H1 (cell line): Measurements from ENCODE around the gene DPEP3. TPM values are rescaled to one million over a fixed set of nuclear protein-coding genes. Genes with fewer than 3 reads are reported as not detected.
A peak's percentile ranks its signal among the peaks of the same experiment; 100 is the strongest.

Source experiments
- CTCF ChIA-PET: fragments of 300-600 bp; sonication (Branson Sonifier 250); formaldehyde crosslinking; loops from one replicate; lab custom pipeline; 2021; ENCODE audit not compliant: partially characterized antibody; lab: Charles Lee
- POLR2A ChIA-PET: fragments of 300-600 bp; sonication (Branson Sonifier 250); formaldehyde crosslinking; loops from one replicate; lab custom pipeline; 2021; ENCODE audit warnings: inconsistent platforms; ENCODE audit not compliant: partially characterized antibody; lab: Charles Lee
- DNase-seq, 2 experiments: peaks; one replicate each; pipeline versions ENCODE4 v3.0.0 to v3.0.0-alpha.2; 2010 to 2022; ENCODE audit warnings: low spot score in 2 of 2, low read depth in 1 of 2, mixed read lengths in 1 of 2
- FAIRE-seq: peaks from 2 replicates; lab custom pipeline; 2011; peaks lifted over from hg19 to GRCh38; lab: Jason Lieb, UNC
- H2AFZ ChIP-seq: 2 replicates; pipeline ENCODE4 v1.8.1; 2012; ENCODE audit warnings: low read length, inconsistent platforms
- H2AK5ac ChIP-seq: 2 replicates; pipeline ENCODE4 v1.6.1; 2013; ENCODE audit warnings: low read depth, low read length
- H2BK120ac ChIP-seq: replicated peaks from 2 replicates; pipeline ENCODE3; 2013; ENCODE audit warnings: low read depth, low read length, inconsistent platforms
- H2BK12ac ChIP-seq: 2 replicates; pipeline ENCODE4 v1.6.1; 2013; ENCODE audit warnings: low read depth, low read length
- H2BK15ac ChIP-seq: 2 replicates; pipeline ENCODE4 v1.6.1; 2013; ENCODE audit warnings: low read length
- H2BK20ac ChIP-seq: 2 replicates; pipeline ENCODE4 v1.6.1; 2013; ENCODE audit warnings: low read length
- H2BK5ac ChIP-seq: 2 replicates; pipeline ENCODE4 v1.6.1; 2013; ENCODE audit warnings: low read depth, low read length
- H3K14ac ChIP-seq: 2 replicates; pipeline ENCODE4 v1.6.1; 2013; ENCODE audit warnings: inconsistent platforms; ENCODE audit not compliant: insufficient read length
- H3K18ac ChIP-seq: 2 replicates; pipeline ENCODE4 v1.6.1; 2013; ENCODE audit warnings: low read length; ENCODE audit errors: extremely low read depth
- H3K23ac ChIP-seq: 2 replicates; pipeline ENCODE4 v1.6.1; 2013; ENCODE audit warnings: inconsistent platforms; ENCODE audit not compliant: insufficient read length
- H3K23me2 ChIP-seq: 2 replicates; pipeline ENCODE4 v1.6.1; 2013; ENCODE audit warnings: low read depth, low read length
- H3K27ac ChIP-seq: 2 replicates; pipeline ENCODE4 v1.6.1; 2011; ENCODE audit warnings: low read depth, low read length, inconsistent platforms
- H3K27me3 ChIP-seq, 4 experiments: replicated peaks in 1 of 4; 1 replicate in 1 of 4; 2 replicates in 3 of 4; pipeline versions ENCODE4 v1.6.1 to v1.8.1; 2011 to 2013; ENCODE audit warnings: low read length in 3 of 4, mild to moderate bottlenecking in 3 of 4, inconsistent platforms in 2 of 4, mixed read lengths in 2 of 4, moderate library complexity in 1 of 4; ENCODE audit not compliant: control insufficient read depth in 3 of 4, insufficient read depth in 3 of 4; ENCODE audit errors: extremely low read depth in 1 of 4
- H3K36me3 ChIP-seq, 4 experiments: 2 replicates each; pipeline versions ENCODE4 v1.6.1 to v1.8.1; 2011 to 2013; ENCODE audit warnings: mild to moderate bottlenecking in 4 of 4, low read length in 3 of 4, moderate library complexity in 2 of 4, control low read depth in 1 of 4, inconsistent platforms in 1 of 4; ENCODE audit not compliant: insufficient read depth in 4 of 4, control insufficient read depth in 2 of 4
- H3K4ac ChIP-seq: replicated peaks from 2 replicates; pipeline ENCODE3; 2013; ENCODE audit warnings: low read length, low read depth, mixed read lengths, inconsistent platforms; ENCODE audit not compliant: insufficient read length
- H3K4me1 ChIP-seq, 4 experiments: replicated peaks in 1 of 4; 1 replicate in 1 of 4; 2 replicates in 3 of 4; pipeline versions ENCODE4 v1.6.1 to v1.8.1; 2011 to 2013; ENCODE audit warnings: low read length in 3 of 4, inconsistent platforms in 2 of 4, mixed read lengths in 1 of 4; ENCODE audit not compliant: insufficient read depth in 4 of 4, control insufficient read depth in 3 of 4
- H3K4me2 ChIP-seq, 2 experiments: 2 replicates each; pipeline versions ENCODE4 v1.6.1 to v1.8.1; 2011 to 2013; ENCODE audit warnings: low read depth in 2 of 2, low read length in 2 of 2, control low read depth in 1 of 2, inconsistent platforms in 1 of 2, mild to moderate bottlenecking in 1 of 2; ENCODE audit not compliant: insufficient read depth in 1 of 2
- H3K4me3 ChIP-seq, 4 experiments: fragments of 200-600, 300-600 bp in 1 of 4; sonication (generic), shearing (Covaris generic), sonication (Bioruptor Twin) in 1 of 4; 2 replicates each; pipeline versions ENCODE4 v1.5.1 to v1.8.1; 2011 to 2016; ENCODE audit warnings: low read length in 4 of 4, low read depth in 3 of 4, control low read depth in 2 of 4, inconsistent platforms in 2 of 4, mild to moderate bottlenecking in 2 of 4, mixed read lengths in 1 of 4, moderate library complexity in 1 of 4; ENCODE audit not compliant: insufficient read depth in 2 of 4; ENCODE audit errors: extremely low read depth in 1 of 4
- H3K56ac ChIP-seq: replicated peaks from 2 replicates; pipeline ENCODE3; 2013; ENCODE audit warnings: low read depth, mild to moderate bottlenecking, mixed read lengths, low read length, inconsistent platforms; ENCODE audit not compliant: insufficient read length
- H3K79me1 ChIP-seq: 2 replicates; pipeline ENCODE4 v1.6.1; 2013; ENCODE audit warnings: low read depth, low read length, control low read depth
- H3K79me2 ChIP-seq, 2 experiments: 2 replicates each; pipeline versions ENCODE4 v1.6.1 to v1.8.1; 2012 to 2013; ENCODE audit warnings: low read length in 2 of 2, mild to moderate bottlenecking in 2 of 2, inconsistent platforms in 1 of 2; ENCODE audit not compliant: insufficient read depth in 2 of 2, control insufficient read depth in 1 of 2
- H3K9ac ChIP-seq, 4 experiments: replicated peaks in 1 of 4; 1 replicate in 1 of 4; 2 replicates in 3 of 4; pipeline versions ENCODE4 v1.6.1 to v1.8.1; 2011 to 2013; ENCODE audit warnings: low read depth in 3 of 4, low read length in 3 of 4, control low read depth in 2 of 4, mild to moderate bottlenecking in 2 of 4, moderate library complexity in 2 of 4, inconsistent platforms in 1 of 4; ENCODE audit errors: extremely low read depth in 1 of 4
- H3K9me3 ChIP-seq, 2 experiments: 2 replicates each; pipeline versions ENCODE4 v1.6.1 to v1.8.1; 2012 to 2013; ENCODE audit warnings: mild to moderate bottlenecking in 2 of 2, moderate library complexity in 2 of 2, control low read depth in 1 of 2, inconsistent platforms in 1 of 2, low read depth in 1 of 2, low read length in 1 of 2, mixed read lengths in 1 of 2; ENCODE audit not compliant: insufficient read depth in 2 of 2
- H4K20me1 ChIP-seq, 2 experiments: replicated peaks in 1 of 2; 2 replicates each; pipeline versions ENCODE3 to v1.8.1; 2011 to 2013; ENCODE audit warnings: inconsistent platforms in 2 of 2, low read length in 2 of 2, mild to moderate bottlenecking in 1 of 2; ENCODE audit not compliant: insufficient read depth in 2 of 2, control insufficient read depth in 1 of 2
- H4K5ac ChIP-seq: 2 replicates; pipeline ENCODE4 v1.6.1; 2013; ENCODE audit warnings: low read length, low read depth, mixed read lengths, inconsistent platforms; ENCODE audit not compliant: insufficient read length
- H4K8ac ChIP-seq: 2 replicates; pipeline ENCODE4 v1.8.0; 2013; ENCODE audit warnings: mild to moderate bottlenecking, moderate library complexity, low read length, inconsistent platforms; ENCODE audit not compliant: insufficient read depth; ENCODE audit errors: extremely low read depth
- H4K91ac ChIP-seq: replicated peaks from 2 replicates; pipeline ENCODE3; 2013; ENCODE audit warnings: low read length, mixed read lengths, inconsistent platforms; ENCODE audit not compliant: insufficient read length
- POU5F1 ChIP-seq: IDR thresholded peaks from 2 replicates; pipeline ENCODE4 v1.6.1; 2011; ENCODE audit warnings: low read depth, mild to moderate bottlenecking, low read length, moderate library complexity
- SP4 ChIP-seq: IDR thresholded peaks from 2 replicates; pipeline ENCODE4 v1.6.1; 2012; ENCODE audit warnings: low read length, inconsistent platforms
- YY1 ChIP-seq: IDR thresholded peaks from 2 replicates; pipeline ENCODE4 v1.6.1; 2011; ENCODE audit warnings: low read depth, mild to moderate bottlenecking, low read length
- WGBS, 2 experiments: shearing (Covaris generic) in 1 of 2; methylation state at CpG; one replicate each; pipeline versions ENCODE4 v1.1.6 to v1.1.7; 2013 to 2015; ENCODE audit warnings: low lambda C conversion rate in 2 of 2, mixed read lengths in 2 of 2, inconsistent platforms in 1 of 2, low coverage in 1 of 2, missing lambda C conversion rate in 1 of 2; ENCODE audit not compliant: insufficient replicate concordance in 2 of 2, insufficient coverage in 1 of 2, insufficient read length in 1 of 2; ENCODE audit errors: extremely low coverage in 1 of 2, missing lambda C conversion rate in 1 of 2; 5-methylcytosine and 5-hydroxymethylcytosine counted together
- polyA plus RNA-seq, 7 experiments: library from polyadenylated mRNA; depleted of rRNA in 3 of 7; stranded (reverse) in 5 of 7; unstranded in 2 of 7; fragments of >200 nt in 5 of 7; fragments of 200-250 nt in 2 of 7; gene quantifications; 1 replicate in 5 of 7; 2 replicates in 1 of 7; 4 replicates in 1 of 7; pipeline versions ENCODE4 v1.2.1 to v1.2.3, GENCODE V29; 2011 to 2013; ENCODE audit warnings: missing spikeins in 2 of 7, mixed read lengths in 2 of 7
- total RNA-seq: library from RNA; stranded (reverse); fragmentation: NEBNext Ultra II Directional; extraction: Animal tissue kit (Norgen Biotek cat#: 25700); gene quantifications from 2 replicates; pipeline ENCODE4 v1.2.1, GENCODE V29; 2021

The DPEP3 gene
- total and polyA plus RNA-seq, 2 of the 8 experiments (the other 6 are each of a cell fraction or from before 2014, with no cell fraction given) = 6.5 to 9.9 TPM

DNA sequence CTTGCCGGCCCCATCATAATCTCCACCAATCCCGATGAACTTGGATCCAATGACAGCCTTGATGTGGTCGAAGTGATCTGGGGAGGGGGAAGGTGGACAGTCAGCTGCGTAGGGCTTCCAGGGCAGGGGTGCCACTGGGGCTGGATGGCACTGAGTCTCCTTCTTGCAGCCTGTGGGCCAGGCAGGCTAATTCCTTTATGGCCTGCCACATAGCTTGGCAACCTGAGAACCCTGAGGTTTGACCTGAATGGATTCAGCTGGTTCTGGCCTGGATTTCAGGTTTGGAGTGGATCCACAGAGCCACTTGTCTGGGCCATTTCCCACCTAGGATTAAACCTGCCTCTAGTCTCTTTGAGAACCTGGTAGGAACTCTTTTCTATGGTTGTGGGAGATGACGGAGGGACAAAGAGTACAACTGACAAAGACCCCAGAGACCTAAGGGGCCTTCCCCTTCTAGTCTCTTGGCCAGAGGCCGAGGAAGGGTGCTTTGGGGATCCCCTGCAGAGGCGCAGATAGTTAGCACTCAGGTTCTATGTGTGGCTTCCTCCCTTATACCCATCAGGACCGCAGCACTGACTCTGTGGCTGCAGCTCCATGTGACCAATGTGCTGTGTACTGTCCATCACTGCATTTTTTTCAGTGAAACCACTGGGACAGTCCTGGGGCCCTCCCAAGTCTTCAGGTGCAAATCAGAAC is 9.2 kb upstream of the DPEP3 start:
- Histone ChIP-seq H2AK5ac (no peak overlapping the region), H3K27me3 (peaks cover 0 to 12% (median 8%) of the 10 kb centered on the region in 4 experiments; a peak in 5 of 7 replicates), H3K36me3 (no peaks in the 10 kb centered on the region), H3K23me2 (no peaks in the 10 kb centered on the region; the same call in 1 of the 2 replicates), H3K4ac (no peak overlapping the region), H3K9ac (no peak overlapping the region), H3K56ac (no peak overlapping the region), H2BK15ac (no peak overlapping the region), H2BK20ac (no peak overlapping the region), H4K91ac (no peak overlapping the region), H3K79me2 (no peaks in the 10 kb centered on the region), H3K14ac (no peak overlapping the region), H3K18ac (no peak overlapping the region), H3K27ac (no peak overlapping the region), H3K4me2 (no peak overlapping the region), H2BK5ac (no peak overlapping the region), H3K23ac (no peak overlapping the region), H3K4me1 (no peaks in the 10 kb centered on the region; a peak in 3 of 7 replicates), H2AFZ (no peak overlapping the region), H2BK120ac (no peak overlapping the region), H3K4me3 (no peak overlapping the region), H4K8ac (peak overlapping the region; percentile 77; the same call in 1 of the 2 replicates), H4K20me1 (no peaks in the 10 kb centered on the region)
- DNase-seq (no peak), FAIRE-seq (no peak)
- ChIA-PET POLR2A (interaction anchor here (0.6 to 5.1 kb wide), 2 partner anchors 33 to 94 kb away, joined by 3 to 26 read pairs; partner anchors contain the start of genes DDX28 and DUS2), CTCF (interaction anchor here (0.6 to 4.1 kb wide), 5 partner anchors 8 to 54 kb away, joined by 3 to 23 read pairs (median 3); partner anchors contain the start of gene DPEP2)
- WGBS, 2 experiments = 94% methylated on average over 7 of the region's 8 CpGs; no CpG with 5 or more reads in 1 of the 2 experiments
- TF ChIP-seq YY1 = no peak
- no peak for TF ChIP-seq SP4
- TF ChIP-seq POU5F1 = no peak
- TF ChIP-seq, all 59 proteins: peak for 0
- H3K79me1 ChIP-seq = no peaks in the 10 kb centered on the region; the same call in 1 of the 2 replicates
- no peak overlapping the region for H4K5ac ChIP-seq
- 0 out of 2 replicates have a peak overlapping the region, but pooled peaks have one; percentile 27 for H2BK12ac ChIP-seq
- H3K9me3 ChIP-seq = no peaks in the 10 kb centered on the region
